ENCODE data around the gene KCTD10.

Gene KCTD10

DNA sequence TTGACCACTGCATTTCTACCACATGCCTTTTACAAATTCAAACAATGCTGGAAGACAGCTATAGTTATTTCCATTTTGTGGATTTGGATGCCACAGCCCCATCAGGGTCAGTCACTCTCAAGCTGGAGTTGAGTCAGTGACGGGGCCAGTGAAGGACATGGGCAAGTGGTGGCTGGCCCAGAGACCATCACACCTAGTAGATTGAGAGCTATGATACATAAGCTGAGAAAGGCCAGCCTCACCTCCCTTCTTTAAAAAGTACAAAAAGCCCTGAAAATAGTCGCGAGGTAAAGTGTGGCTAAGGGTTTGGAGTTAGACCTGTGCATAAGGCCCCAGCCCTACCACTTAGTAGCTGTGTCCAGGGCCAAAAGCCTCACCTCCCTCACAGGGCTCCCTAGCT is 4.1 kb downstream of the KCTD10 start:
- no peak for DNase-seq

DNA sequence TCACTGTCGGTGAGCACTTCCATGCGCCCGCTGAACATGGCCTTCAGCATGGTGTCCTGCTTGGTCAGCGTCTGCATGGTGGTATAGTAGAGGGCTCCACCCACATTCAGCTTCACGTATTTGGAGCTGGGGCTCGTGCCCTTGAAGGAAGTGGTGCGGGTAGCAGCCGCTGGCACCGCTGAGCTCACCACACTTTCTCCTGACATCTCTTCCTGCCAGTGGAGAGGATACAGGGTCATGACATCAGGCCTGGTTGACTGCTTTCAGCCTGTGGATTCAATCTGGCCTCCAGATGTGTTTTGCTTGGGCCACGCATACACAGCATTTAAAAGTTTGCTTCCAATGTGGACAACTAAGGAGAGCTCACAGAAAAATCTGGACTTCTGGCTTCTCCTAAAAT is 7.6 kb downstream of the KCTD10 start:
- DNase-seq, result no peak

DNA sequence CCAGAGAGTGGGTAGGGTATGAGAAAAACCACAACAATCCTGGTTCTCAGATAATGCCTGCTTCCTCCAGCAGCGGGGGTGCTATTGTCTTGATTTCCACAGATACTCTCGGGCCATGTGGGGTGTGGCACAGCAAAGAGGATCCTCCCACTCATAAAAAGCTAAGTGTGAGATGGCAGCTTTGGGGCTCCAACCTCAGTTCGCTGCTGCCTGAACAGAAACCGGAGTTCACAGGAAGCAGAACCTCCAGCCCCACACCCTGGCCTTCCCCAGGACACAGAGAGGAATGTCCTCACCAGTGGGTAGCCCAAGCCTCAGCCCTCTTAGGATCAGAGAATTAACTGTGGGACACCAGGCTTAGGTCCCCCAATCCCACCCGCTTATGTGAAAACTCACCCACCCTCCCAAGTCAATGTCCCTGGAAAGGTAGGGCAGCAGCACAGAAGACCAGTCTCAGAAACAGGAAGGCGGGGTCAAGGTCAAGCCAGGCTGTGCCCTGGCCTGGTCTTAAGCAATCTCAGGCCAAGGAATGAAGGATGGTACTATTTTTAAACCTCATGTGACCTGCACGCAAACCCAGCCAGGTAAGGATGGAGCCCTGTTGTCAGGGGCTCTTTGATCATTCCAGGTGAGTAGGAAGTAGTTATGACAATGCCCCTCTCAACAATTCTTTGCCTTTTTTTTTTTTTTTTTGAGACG is 9.0 kb downstream of the KCTD10 start:
- no peak for DNase-seq

DNA sequence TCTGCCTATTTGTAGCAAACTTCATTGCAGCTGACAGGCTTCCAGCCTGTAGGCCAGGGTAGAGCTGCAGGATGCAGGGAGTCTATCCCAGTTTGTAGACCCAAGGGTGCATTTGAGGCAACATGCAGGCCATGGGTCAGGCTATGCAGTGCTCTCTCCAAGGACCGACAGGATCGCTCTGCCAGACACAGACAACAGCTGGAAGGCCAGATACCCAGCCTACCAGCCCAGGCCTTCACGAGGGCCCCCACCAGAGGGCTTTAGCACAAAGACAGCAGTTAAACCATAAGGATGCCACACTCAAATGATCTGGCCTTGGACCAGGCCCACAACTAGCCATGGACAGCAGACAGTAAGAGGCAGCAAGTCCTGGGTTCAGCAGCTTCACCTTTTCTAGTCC is 10.3 kb downstream of the KCTD10 start:
- DNase-seq, result no peak

DNA sequence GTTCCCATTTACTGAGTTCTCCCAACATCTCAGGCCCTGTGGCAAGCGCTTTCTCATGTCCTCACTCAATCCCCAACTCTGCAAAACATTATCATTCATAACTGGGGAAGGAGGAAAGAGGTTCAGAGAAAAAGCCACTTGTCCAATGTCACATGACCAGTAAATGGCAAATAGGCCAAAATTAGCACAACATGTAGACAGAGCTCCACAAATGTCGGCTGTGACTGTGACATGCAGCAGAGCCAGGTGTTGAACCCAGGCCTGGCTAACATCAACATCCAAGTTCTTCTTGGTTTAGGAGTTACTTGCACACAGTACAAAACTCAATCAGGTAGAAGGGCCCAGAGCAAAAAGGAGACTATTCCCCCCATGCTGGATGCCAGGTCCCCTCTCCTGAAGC is 10.8 kb downstream of the KCTD10 start:
- no peak for DNase-seq

GRCh38 chr12:109464642-109465351 is 12.3 kb downstream of the KCTD10 start:
- DNase-seq, result no peak

DNA sequence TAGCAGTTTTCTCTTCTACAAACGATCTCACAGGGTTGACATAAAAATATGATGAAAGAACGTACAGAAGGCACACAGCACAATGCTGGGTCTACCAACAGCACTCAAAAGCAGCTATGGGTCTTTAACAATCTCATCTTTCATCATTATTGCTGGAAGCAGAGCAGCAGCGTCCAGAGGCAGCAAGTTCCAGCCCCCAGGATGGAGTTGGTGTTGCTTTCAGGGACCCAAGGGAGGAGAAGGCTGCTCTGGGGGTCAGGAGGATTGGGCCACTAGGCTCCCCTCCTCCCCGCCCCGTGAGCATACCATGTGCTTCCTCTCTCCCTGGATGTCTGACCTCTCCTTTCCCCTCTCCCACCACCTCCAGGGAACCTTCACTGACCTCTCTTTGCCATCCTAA is 13.3 kb downstream of the KCTD10 start:
- DNase-seq, result no peak

- DNase-seq, result no peak
Measured at GRCh38 chr12:109462868-109463692, 14.0 kb downstream of the KCTD10 start.

DNA sequence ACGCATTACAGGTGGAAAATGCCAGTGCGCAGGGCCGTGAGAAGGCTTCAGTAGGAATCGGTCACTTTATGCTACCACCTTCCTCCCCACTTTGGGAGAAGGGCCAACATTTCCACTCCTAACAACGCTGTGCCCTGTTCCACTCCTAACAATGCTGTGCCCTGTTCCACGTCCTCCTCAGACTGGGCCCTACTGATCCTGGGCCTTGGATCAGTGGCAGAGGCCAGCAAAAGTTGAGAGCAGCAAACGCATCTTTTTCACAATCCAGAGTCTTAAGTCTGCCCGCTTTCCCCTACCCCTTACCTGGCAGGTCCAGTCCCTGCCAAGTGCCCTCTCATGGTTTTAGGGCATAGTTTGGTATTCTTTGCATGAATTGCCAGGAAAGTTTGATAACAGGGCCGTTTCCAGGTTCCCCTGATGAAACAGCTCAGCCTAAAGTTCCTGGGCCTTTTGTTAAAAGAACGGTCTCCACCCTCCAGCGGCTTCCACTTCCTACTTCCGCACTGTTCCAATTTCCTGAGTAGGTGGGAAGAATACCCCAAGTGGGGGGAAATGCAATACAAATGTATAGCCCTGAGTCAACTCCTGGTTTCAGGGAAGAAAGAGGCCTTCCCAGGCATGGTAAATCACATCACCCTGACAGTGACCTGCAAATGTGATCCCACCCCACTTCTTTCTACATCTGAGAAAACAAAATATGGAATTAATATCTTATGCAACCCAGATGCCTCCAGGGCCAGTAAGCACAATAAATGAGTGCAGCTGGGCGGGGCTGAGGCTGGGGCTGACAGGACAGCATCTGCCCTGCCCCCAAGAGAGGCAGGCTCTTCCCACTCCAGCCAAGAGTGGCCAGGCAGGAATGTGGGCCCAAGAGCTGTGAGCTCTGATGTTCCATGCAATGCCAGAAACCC is 15.0 kb downstream of the KCTD10 start:
- no peak for DNase-seq

- DNase-seq, result no peak
Measured at GRCh38 chr12:109461049-109461845, 15.9 kb downstream of the KCTD10 start.

DNA sequence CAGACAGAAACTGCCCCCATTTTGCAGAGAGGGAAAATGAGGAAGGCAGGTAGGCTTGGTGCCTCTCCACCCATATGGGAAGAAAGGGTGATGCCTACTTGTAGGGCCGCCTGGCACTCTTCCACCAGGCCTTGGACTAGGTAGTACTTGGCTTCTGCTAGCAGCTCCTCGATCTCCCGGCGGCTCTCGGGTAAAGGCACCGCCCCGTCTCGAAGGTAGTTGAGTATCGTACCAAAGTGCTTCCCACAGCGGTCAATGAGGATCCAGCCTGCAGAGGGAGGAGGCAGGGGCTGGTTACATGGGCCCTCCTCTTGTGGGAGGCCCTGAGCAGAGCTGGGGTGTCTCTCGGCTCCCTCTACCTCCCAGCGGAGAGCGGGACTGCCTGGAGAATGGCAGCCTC is 16.6 kb downstream of the KCTD10 start:
- DNase-seq, result no peak

DNA sequence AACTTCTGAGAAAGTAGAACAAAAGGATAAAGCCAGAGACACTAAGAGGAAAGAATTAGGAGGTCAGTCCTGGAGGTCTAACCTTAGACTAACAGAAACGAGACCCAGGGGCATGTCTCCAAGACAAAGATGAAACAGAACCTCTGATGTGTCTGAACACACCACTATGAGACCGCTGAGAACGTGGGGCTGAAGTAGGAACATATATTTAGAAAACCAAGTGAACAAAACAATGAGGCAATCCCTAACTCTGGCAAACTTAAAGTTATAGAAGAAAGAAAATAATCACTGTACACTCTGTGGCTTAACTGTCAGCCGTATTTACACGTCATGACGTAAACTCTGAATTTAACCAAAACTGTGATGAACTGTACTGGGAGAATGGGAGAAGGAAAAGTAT is 17.9 kb downstream of the KCTD10 start:
- DNase-seq, result no peak

DNA sequence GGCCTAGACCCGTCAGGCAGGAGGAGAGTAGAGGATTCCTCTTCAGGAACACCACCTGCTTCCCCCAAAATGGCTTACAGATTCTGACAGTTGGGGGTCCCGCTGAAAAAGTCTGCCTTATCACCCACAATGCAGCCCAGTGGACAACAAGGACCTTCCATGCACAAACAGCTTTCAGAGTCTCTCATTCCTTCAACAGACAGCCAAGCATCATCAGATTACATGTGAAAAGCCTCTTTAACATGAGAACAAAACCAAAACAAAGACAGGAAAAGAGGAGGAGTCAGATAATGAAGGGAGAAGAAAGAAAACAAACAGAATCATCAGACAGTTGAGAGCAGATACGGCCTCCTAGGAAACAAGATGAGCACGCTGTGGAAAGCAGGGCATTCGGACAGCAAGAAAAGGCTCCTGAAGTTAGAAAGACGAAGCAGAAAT is 18.3 kb downstream of the KCTD10 start:
- DNase-seq, result no peak

- DNase-seq, result no peak
Measured at GRCh38 chr12:109458086-109458485, 19.0 kb downstream of the KCTD10 start.

GRCh38 chr12:109455706-109456105 is 21.4 kb downstream of the KCTD10 start:
- no peak for DNase-seq

- DNase-seq, result no peak
Measured at GRCh38 chr12:109452489-109452888, 24.6 kb downstream of the KCTD10 start.

DNA sequence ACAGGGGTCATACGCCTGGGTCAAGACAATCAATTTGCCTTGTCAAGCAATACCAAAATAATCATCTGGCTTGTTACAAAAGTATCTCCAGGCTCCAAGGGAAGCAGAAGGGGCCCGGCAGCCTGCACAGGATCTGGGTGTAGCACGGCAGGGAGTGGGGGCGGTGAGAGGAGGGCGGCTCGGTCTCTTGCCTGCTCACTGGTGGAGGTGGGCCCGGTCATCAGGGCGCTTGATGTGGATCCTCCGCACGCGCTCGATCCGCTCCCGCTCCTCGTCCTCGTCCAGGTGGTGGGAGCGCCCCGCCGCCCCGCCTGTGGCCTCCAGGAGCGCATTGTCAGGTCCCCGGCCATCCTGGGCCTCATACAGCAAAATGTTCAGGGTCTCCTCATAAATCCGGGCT is 25.7 kb downstream of the KCTD10 start:
- DNase-seq, result no peak

DNA sequence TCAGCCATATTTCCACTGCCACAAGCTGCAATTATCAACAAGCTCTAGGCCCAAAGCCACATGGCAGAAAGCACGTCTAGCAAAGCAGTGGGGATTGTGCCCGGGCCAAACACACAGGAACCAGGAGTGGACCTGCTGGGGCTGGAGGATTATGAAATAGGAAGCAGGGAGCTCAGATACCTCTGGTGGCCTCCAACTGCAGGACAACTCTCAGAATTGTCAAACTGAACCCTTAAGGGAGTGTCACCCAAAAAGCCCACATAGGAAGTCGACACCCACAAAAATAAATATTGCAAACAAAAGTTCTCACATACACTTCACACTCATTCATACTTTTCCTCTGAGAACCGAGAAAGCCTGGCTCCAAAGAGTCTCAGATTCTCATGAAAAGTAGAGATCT is 26.1 kb downstream of the KCTD10 start:
- no peak for DNase-seq

GRCh38 chr12:109449845-109450532 is 27.1 kb downstream of the KCTD10 start:
- DNase-seq, result no peak

- DNase-seq, result no peak
Measured at GRCh38 chr12:109448707-109449390, 28.3 kb downstream of the KCTD10 start.

- DNase-seq, result no peak
Measured at GRCh38 chr12:109448272-109448671, 28.8 kb downstream of the KCTD10 start.

All from activated CD4-positive, CD25-positive, alpha-beta regulatory T cell (primary cell).